Kidney epithelial cell (primary cell): Measurements from ENCODE around the gene SLC46A2. TPM values are rescaled to one million over a fixed set of nuclear protein-coding genes. Genes with fewer than 3 reads are reported as not detected.

Experiments
- DNase-seq: peaks from one replicate; pipeline ENCODE4 v3.0.0-alpha.2; 2010; ENCODE audit warnings: low read depth
- H3K27me3 ChIP-seq: 2 replicates; pipeline ENCODE4 v1.6.0; 2011; ENCODE audit warnings: low read length; ENCODE audit not compliant: control insufficient read depth, insufficient read depth
- H3K36me3 ChIP-seq: 2 replicates; pipeline ENCODE4 v1.5.1; 2011; ENCODE audit warnings: low read length; ENCODE audit not compliant: control insufficient read depth, insufficient read depth
- H3K4me3 ChIP-seq: 2 replicates; pipeline ENCODE4 v1.5.1; 2011; ENCODE audit warnings: low read depth, mild to moderate bottlenecking, control low read depth, low read length
- total RNA-seq: library from RNA; depleted of rRNA; stranded (reverse); fragments of >200 nt; gene quantifications from 2 replicates; pipeline ENCODE4 v1.2.3, GENCODE V29; 2015
- TF ChIP-seq, protein P1 (sequence below): IDR thresholded peaks from 2 replicates; pipeline ENCODE4 v1.5.1; 2011; ENCODE audit warnings: mild to moderate bottlenecking, moderate library complexity, low read length, control low read depth, inconsistent platforms; ENCODE audit not compliant: insufficient read depth, poor library complexity, severe bottlenecking

SLC46A2 gene
- total RNA-seq, 1 donor from 2014 or later: not detected

DNA sequence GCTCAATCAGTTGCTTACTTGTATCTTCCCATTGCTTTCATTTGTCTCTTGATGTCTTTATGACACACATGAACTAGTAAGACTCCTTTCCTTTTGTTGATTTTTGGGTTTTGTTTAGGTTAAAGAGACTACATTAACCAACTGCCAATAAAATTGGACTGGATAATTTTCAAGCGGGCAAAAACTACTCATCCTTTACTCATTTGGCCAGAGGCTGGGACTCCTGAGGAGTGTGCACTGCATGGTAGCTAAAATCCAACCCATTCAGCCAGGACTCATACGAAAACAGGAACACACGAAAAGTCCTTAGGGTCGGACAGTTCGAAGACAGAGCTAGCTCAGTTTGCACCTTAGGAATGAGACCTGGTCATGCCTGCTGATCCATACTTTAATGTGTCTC lies 6.0 kb downstream of the SLC46A2 start:
- DNase-seq: no peak
- Histone ChIP-seq H3K36me3 (no peaks in the 10 kb centered on the region), H3K4me3 (no peak overlapping the region), H3K27me3 (peaks cover 5% of the 10 kb centered on the region)
- TF ChIP-seq, protein P1, sequence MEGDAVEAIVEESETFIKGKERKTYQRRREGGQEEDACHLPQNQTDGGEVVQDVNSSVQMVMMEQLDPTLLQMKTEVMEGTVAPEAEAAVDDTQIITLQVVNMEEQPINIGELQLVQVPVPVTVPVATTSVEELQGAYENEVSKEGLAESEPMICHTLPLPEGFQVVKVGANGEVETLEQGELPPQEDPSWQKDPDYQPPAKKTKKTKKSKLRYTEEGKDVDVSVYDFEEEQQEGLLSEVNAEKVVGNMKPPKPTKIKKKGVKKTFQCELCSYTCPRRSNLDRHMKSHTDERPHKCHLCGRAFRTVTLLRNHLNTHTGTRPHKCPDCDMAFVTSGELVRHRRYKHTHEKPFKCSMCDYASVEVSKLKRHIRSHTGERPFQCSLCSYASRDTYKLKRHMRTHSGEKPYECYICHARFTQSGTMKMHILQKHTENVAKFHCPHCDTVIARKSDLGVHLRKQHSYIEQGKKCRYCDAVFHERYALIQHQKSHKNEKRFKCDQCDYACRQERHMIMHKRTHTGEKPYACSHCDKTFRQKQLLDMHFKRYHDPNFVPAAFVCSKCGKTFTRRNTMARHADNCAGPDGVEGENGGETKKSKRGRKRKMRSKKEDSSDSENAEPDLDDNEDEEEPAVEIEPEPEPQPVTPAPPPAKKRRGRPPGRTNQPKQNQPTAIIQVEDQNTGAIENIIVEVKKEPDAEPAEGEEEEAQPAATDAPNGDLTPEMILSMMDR: no peak

DNA sequence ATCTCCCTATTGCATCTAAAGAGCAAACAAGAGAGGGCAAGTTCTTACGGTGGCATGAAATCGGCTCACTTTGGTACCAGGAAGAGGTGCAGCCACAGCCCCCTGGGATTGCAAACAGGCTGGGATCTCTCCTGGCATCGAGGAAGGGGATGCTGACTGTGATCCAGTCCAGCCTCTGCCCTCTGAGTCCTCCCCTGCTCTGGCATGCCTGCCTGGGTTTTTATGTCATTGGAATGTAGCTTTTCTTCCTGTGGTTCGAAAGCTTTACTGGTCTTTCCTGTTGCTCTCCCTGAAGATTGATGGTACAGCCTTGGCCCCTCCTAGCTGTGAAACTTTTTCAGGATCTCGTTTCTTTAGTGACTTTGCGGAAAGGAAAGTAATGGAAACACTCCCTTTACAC lies 6.6 kb downstream of the SLC46A2 start:
- peaks cover 2% of the 10 kb centered on the region for H3K27me3 ChIP-seq
- TF ChIP-seq, protein P1: no peak
- no peak for DNase-seq

DNA sequence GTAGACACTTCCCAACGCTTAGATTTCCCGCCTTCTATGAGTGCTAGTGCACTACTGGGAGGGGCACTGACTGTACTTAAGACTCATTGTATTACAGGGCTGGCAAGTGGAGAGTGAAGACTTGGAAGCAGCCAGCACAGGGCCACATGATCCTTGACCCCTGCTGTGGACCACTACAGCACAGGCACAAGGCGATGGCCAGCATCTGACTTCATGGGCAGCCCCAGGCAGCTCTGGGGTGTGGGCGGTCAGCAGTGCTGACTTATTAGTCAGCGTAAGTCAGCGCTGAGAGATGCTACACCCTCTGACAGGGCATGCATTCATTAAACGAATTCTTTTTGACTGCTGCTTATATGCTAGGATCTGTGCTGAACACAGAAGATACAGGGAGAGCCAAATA lies 9.3 kb downstream of the SLC46A2 start:
- Histone ChIP-seq H3K36me3 (no peaks in the 10 kb centered on the region), H3K27me3 (no peaks in the 10 kb centered on the region), H3K4me3 (no peak overlapping the region)
- TF ChIP-seq, protein P1: no peak
- DNase-seq: no peak

More for the DNA sequence above, 6.6 kb downstream of the SLC46A2 start:
- Histone ChIP-seq H3K36me3 (no peaks in the 10 kb centered on the region), H3K4me3 (no peak overlapping the region)

DNA sequence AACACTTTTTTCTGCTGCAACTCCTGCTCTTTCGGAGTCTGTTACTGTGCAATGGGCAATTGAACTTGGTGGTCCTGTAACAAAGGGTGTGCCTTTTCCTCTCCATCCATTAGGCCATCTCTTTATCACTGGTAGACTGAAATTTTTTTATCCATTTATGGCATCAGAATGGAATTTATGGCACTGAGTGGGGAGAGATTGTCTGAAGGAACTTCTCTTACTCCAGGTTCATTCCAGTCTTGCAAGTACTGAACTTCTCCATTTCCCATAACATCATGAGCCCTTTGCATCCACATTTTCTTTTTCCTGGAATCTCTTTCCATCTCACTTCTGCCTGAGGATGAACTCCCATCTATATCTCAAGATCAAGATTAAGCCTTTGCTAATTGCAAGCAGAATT lies 10.0 kb downstream of the SLC46A2 start:
- no peaks in the 10 kb centered on the region for H3K27me3 ChIP-seq
- no peak overlapping the region for H3K4me3 ChIP-seq
- H3K36me3 ChIP-seq: no peaks in the 10 kb centered on the region
- TF ChIP-seq, protein P1: no peak
- no peak for DNase-seq

DNA sequence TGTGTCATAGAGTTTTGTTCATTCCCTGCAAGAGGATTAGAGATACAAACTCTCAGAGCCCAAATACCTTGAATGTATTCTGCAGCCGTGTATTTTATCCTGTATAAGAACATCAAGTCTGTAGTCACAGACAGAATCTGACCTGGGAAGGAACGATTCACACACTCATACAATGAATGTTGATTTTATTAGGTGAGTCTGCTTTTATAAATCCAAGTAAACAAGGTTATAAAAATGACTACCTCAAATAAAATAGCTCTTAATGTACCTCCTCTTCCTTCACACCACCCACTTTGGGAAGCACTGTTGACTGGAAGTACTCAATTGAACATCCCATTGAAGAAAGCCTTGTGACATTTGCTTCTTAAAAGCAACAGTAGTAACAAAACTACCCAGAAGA lies 11.9 kb downstream of the SLC46A2 start:
- H3K4me3 ChIP-seq: no peak overlapping the region
- no peak for DNase-seq
- H3K27me3 ChIP-seq: no peaks in the 10 kb centered on the region
- H3K36me3 ChIP-seq: no peaks in the 10 kb centered on the region
- TF ChIP-seq, protein P1: no peak

DNA sequence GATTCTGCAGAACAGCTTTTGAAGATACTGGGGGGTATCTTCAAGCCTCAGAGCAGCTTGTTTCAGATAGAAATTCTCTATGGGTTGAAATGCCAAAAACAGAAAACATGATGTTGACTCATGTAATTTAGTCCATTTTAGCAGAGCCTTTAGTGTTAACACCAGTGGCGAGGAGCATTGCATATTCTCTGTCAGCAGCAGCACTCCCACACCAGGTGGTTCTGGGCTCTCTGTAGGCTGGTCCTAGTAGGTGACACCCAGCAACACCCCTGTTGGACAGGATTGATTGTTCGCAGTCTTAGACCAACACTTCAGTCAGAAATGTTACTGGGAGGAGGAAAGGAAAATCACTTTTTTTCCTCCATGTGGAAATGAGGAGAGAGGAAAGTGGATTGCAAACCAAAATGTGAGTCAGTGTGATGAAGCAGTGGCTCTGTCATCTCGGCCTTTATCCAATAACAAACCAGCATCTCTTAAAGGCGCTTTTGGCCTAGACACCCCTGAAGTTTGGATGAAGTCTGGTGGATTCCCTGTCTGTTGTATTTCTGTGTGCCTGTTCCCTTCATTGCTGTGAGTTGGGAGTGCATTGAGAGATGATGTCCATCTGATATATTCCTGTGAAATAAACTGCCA lies 16.8 kb downstream of the SLC46A2 start:
- H3K36me3 ChIP-seq: no peaks in the 10 kb centered on the region
- TF ChIP-seq, protein P1: no peak

More for the DNA sequence above, 16.8 kb downstream of the SLC46A2 start:
- Histone ChIP-seq H3K4me3 (no peak overlapping the region), H3K27me3 (no peaks in the 10 kb centered on the region)
- no peak for DNase-seq
